Neural progenitor cell (in vitro differentiated cells): ENCODE results near the gene SEMA3D. TPM values are rescaled to one million over a fixed set of nuclear protein-coding genes. Genes with fewer than 3 reads are reported as not detected.

Experiments used
- DNase-seq: peaks from one replicate; pipeline ENCODE4 v3.0.0-alpha.2; 2016; ENCODE audit warnings: low spot score
- H2AFZ ChIP-seq: fragments of 200-600 bp; sonication (generic); replicated peaks from 2 replicates; pipeline ENCODE4 v1.6.1; 2016; ENCODE audit warnings: antibody characterized with exemption
- H3F3A ChIP-seq: fragments of 200-600 bp; sonication (generic); 2 replicates; pipeline ENCODE4 v1.6.1; 2016; ENCODE audit warnings: antibody characterized with exemption, low read depth
- H3K27ac ChIP-seq: fragments of 200-600 bp; sonication (generic); 2 replicates; pipeline ENCODE4 v1.5.1; 2016; ENCODE audit warnings: mild to moderate bottlenecking
- H3K27me3 ChIP-seq: fragments of 200-600 bp; sonication (generic); 2 replicates; pipeline ENCODE4 v1.6.1; 2016; ENCODE audit warnings: mild to moderate bottlenecking, moderate library complexity
- H3K36me3 ChIP-seq: fragments of 200-600 bp; sonication (generic); 2 replicates; pipeline ENCODE4 v1.5.1; 2016
- H3K4me1 ChIP-seq: fragments of 200-600 bp; sonication (generic); 2 replicates; pipeline ENCODE4 v1.6.1; 2016; ENCODE audit warnings: mixed run types
- H3K4me2 ChIP-seq: fragments of 200-600 bp; sonication (generic); 2 replicates; pipeline ENCODE4 v1.6.1; 2016
- H3K4me3 ChIP-seq: fragments of 200-600 bp; sonication (generic); 2 replicates; pipeline ENCODE4 v1.5.1; 2016
- H3K79me2 ChIP-seq: fragments of 200-600 bp; sonication (generic); 2 replicates; pipeline ENCODE4 v1.6.1; 2016; ENCODE audit warnings: low read depth
- H3K9ac ChIP-seq: fragments of 200-600 bp; sonication (generic); 2 replicates; pipeline ENCODE4 v1.6.1; 2016
- H3K9me3 ChIP-seq: fragments of 200-600 bp; sonication (generic); 2 replicates; pipeline ENCODE4 v1.5.1; 2016; ENCODE audit warnings: low read depth
- H4K20me1 ChIP-seq: fragments of 200-600 bp; sonication (generic); 2 replicates; pipeline ENCODE4 v1.6.1; 2016; ENCODE audit warnings: low read depth
- H3K27ac Mint-ChIP-seq: 3 replicates; pipeline ENCODE4 v1.8.0; 2021; ENCODE audit warnings: mixed read lengths
- H3K27me3 Mint-ChIP-seq: 2 replicates; pipeline ENCODE4 v1.8.0; 2022; ENCODE audit warnings: low read depth, mild to moderate bottlenecking, inconsistent platforms, moderate library complexity, mixed read lengths; ENCODE audit not compliant: insufficient read depth
- H3K36me3 Mint-ChIP-seq: 3 replicates; pipeline ENCODE4 v1.8.0; 2021; ENCODE audit warnings: mixed read lengths
- H3K4me1 Mint-ChIP-seq: 3 replicates; pipeline ENCODE4 v1.8.0; 2021; ENCODE audit warnings: mixed read lengths
- H3K4me3 Mint-ChIP-seq: 3 replicates; pipeline ENCODE4 v1.8.0; 2021; ENCODE audit warnings: mild to moderate bottlenecking, moderate library complexity, mixed read lengths
- H3K9me3 Mint-ChIP-seq: 3 replicates; pipeline ENCODE4 v1.8.0; 2020; ENCODE audit warnings: mixed read lengths
- CTCF ChIP-seq: fragments of 200-600 bp; sonication (generic); IDR thresholded peaks from 2 replicates; pipeline ENCODE4 v1.5.1; 2017; ENCODE audit warnings: antibody characterized with exemption, mild to moderate bottlenecking
- EZH2 ChIP-seq: fragments of 200-600 bp; sonication (generic); IDR thresholded peaks from 2 replicates; pipeline ENCODE4 v1.6.1; 2017; ENCODE audit warnings: antibody characterized with exemption, mild to moderate bottlenecking, moderate library complexity
- EZH2phosphoT487 ChIP-seq: fragments of 200-600 bp; sonication (generic); IDR thresholded peaks from 2 replicates; pipeline ENCODE4 v1.6.1; 2017; ENCODE audit warnings: antibody characterized with exemption
- total RNA-seq: library from RNA; depleted of rRNA; stranded (reverse); fragments of >200 nt; gene quantifications from 2 replicates; pipeline ENCODE4 v1.2.3, GENCODE V29; 2015; ENCODE audit warnings: low replicate concordance

Gene SEMA3D
- total RNA-seq, 1 donor from 2014 or later = 0.99 TPM

- no peaks in the 10 kb centered on the region for H3F3A ChIP-seq
- no peak overlapping the region for H2AFZ ChIP-seq
- H4K20me1 ChIP-seq = no peaks in the 10 kb centered on the region
- Mint-ChIP-seq H3K27me3 (no peaks in the 10 kb centered on the region), H3K4me1 (peaks cover 13% of the 10 kb centered on the region), H3K9me3 (no peaks in the 10 kb centered on the region), H3K4me3 (no peak overlapping the region), H3K36me3 (no peaks in the 10 kb centered on the region), H3K27ac (no peak overlapping the region)
- H3K27me3 ChIP-seq = no peaks in the 10 kb centered on the region
- H3K4me2 ChIP-seq = no peak overlapping the region
- TF ChIP-seq CTCF (no peak), EZH2phosphoT487 (no peak), EZH2 (no peak)
- DNase-seq = no peak
- H3K9ac ChIP-seq = no peak overlapping the region
- H3K79me2 ChIP-seq = no peaks in the 10 kb centered on the region
- no peak overlapping the region for H3K27ac ChIP-seq
- peaks cover 19% of the 10 kb centered on the region for H3K4me1 ChIP-seq
- no peaks in the 10 kb centered on the region for H3K36me3 ChIP-seq
- H3K4me3 ChIP-seq = no peak overlapping the region
- H3K9me3 ChIP-seq = no peaks in the 10 kb centered on the region
Measured at GRCh38 chr7:84949067-84949466, 237.8 kb downstream of the SEMA3D start.

GRCh38 chr7:84948634-84949033 lies 238.2 kb downstream of the SEMA3D start:
- no peaks in the 10 kb centered on the region for H4K20me1 ChIP-seq
- no peaks in the 10 kb centered on the region for H3K79me2 ChIP-seq
- peaks cover 16% of the 10 kb centered on the region for H3K4me1 ChIP-seq
- H3K27ac Mint-ChIP-seq = no peak overlapping the region
- no peak overlapping the region for H3K4me3 Mint-ChIP-seq
- no peak overlapping the region for H2AFZ ChIP-seq
- H3K36me3 Mint-ChIP-seq = no peaks in the 10 kb centered on the region
- H3K9ac ChIP-seq = no peak overlapping the region
- H3K36me3 ChIP-seq = no peaks in the 10 kb centered on the region
- H3K4me2 ChIP-seq = no peak overlapping the region
- no peaks in the 10 kb centered on the region for H3F3A ChIP-seq
- H3K9me3 ChIP-seq = no peaks in the 10 kb centered on the region
- H3K4me3 ChIP-seq = no peak overlapping the region
- DNase-seq = no peak
- H3K27me3 Mint-ChIP-seq = no peaks in the 10 kb centered on the region
- H3K27me3 ChIP-seq = no peaks in the 10 kb centered on the region
- peaks cover 9% of the 10 kb centered on the region for H3K4me1 Mint-ChIP-seq
- no peaks in the 10 kb centered on the region for H3K9me3 Mint-ChIP-seq
- TF ChIP-seq EZH2 = no peak
- no peak overlapping the region for H3K27ac ChIP-seq

- H2AFZ ChIP-seq = no peak overlapping the region
- H3K27ac Mint-ChIP-seq = no peak overlapping the region
Measured at GRCh38 chr7:84946549-84946948, 240.3 kb downstream of the SEMA3D start.

More at GRCh38 chr7:84946549-84946948, 240.3 kb downstream of the SEMA3D start:
- TF ChIP-seq CTCF = no peak
- TF ChIP-seq EZH2phosphoT487 = no peak
- no peak for TF ChIP-seq EZH2
- Histone ChIP-seq H3K9ac (no peak overlapping the region), H3K27ac (no peak overlapping the region), H3F3A (no peaks in the 10 kb centered on the region), H3K4me3 (no peak overlapping the region), H4K20me1 (no peaks in the 10 kb centered on the region), H3K36me3 (no peaks in the 10 kb centered on the region), H3K4me1 (no peaks in the 10 kb centered on the region), H3K4me2 (no peak overlapping the region), H3K79me2 (no peaks in the 10 kb centered on the region), H3K27me3 (no peaks in the 10 kb centered on the region), H3K9me3 (no peaks in the 10 kb centered on the region)
- H3K4me1 Mint-ChIP-seq = peaks cover 2% of the 10 kb centered on the region
- DNase-seq = no peak
- no peaks in the 10 kb centered on the region for H3K9me3 Mint-ChIP-seq
- H3K27me3 Mint-ChIP-seq = no peaks in the 10 kb centered on the region
- H3K36me3 Mint-ChIP-seq = no peaks in the 10 kb centered on the region
- H3K4me3 Mint-ChIP-seq = no peak overlapping the region
